ENCODE data around the gene FAM174B.

Gene FAM174B

DNA sequence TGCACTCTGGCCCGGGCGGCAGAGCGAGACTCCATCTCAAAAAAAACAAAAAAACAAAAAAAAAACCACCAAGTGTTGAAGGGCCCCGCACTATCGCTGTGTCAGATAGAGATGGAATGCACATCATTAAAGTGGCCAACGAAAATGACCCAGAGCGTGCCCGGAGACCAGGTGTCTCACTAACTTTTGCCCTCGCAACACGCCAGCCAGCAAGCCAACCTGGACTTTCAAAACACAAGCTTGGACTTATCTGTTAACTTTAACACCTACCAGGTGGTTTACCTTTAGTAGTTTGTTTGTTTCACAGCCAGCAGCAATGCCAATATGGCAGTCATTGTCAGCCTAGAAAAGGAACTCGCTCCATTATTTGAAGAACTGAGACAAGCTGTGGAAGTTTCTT lies 28.6 kb downstream of the FAM174B start:
- Mint-ChIP-seq H3K4me3 (no peak overlapping the region), H3K27me3 (peaks cover 11 to 15% of the 10 kb centered on the region in 2 donors), H3K27ac (no peak overlapping the region), H3K36me3 (no peaks in the 10 kb centered on the region), H3K4me1 (peaks cover 7% of the 10 kb centered on the region in 2 donors), H3K9me3 (peaks cover 0 to 1% of the 10 kb centered on the region in 2 donors)
- DNase-seq (no peak), ATAC-seq (replicated peaks) (no peak)

DNA sequence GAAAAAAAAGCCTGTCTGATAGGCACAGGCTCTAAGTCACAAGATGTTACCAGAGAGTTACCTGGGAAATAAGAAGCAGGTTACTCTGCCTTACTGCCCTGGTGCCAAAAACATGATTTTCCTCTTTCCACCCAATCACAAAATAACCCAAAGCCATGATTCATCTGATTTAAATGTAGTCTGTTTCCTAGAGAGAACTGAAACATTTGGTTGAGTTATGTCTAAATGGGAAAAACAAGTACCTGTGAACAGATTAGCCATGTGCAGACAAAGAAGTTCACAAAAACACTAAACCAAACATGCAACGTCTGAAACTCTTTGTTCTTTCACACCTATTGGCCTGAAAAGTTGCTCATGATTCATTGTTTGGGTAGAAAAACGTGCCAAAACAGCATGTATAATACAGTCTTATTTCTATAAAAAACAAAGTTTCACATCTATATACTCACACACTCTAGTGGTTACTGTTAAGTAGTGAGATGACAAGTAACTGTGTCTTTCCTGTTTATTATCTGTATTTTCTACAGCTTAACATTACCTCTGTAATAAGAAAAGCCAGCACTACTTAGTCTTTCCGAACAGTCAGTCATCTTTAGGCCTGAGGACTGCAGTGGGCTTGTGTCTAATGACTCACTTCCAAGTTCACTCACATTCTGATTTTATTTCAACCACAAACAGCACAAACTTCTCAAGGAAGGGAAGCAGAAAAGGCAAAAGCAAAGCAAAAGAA lies 30.2 kb downstream of the FAM174B start:
- DNase-seq (no peak), ATAC-seq (replicated peaks) (peak; percentile 76 to 82)
- Mint-ChIP-seq H3K27ac (no peak overlapping the region), H3K4me3 (no peak overlapping the region), H3K27me3 (peaks cover 11 to 15% of the 10 kb centered on the region in 2 donors), H3K36me3 (no peaks in the 10 kb centered on the region), H3K9me3 (peaks cover 0 to 1% of the 10 kb centered on the region in 2 donors), H3K4me1 (peaks cover 7% of the 10 kb centered on the region in 2 donors)

DNA sequence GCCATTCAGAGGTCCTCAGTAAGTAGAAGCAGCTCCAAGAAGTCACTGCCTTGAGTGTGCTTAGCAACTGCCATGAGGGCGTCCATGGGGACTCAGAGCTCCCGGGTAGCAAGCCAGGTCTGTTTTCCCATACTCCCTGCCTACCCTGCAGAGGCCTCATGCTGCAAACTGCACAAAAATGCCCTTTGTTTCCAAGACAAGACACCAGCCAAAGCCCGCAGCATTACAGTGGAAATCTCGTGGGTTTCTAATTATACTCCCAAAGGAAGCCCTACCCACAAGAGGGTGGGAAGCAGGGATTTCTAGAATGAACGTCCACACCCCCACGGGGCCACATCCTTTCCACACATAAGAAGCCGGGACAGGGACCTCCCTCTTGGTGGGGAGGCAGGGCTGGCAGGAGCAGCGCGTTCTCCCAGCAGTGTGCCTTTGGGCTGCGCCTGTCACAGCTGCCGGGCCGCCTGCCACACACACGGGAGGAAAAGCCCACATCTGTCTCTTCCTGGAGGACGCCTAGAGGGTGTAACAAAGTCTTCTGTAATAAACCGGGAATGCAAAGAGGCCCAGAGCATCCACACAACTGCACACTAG lies 31.1 kb downstream of the FAM174B start:
- Mint-ChIP-seq H3K9me3 (peaks cover 0 to 1% of the 10 kb centered on the region in 2 donors), H3K4me3 (no peak overlapping the region), H3K27me3 (peaks cover 4 to 7% of the 10 kb centered on the region in 2 donors), H3K4me1 (peaks cover 7% of the 10 kb centered on the region in 2 donors), H3K36me3 (no peaks in the 10 kb centered on the region), H3K27ac (no peak overlapping the region)
- DNase-seq: no peak
- ATAC-seq (replicated peaks): no peak

DNA sequence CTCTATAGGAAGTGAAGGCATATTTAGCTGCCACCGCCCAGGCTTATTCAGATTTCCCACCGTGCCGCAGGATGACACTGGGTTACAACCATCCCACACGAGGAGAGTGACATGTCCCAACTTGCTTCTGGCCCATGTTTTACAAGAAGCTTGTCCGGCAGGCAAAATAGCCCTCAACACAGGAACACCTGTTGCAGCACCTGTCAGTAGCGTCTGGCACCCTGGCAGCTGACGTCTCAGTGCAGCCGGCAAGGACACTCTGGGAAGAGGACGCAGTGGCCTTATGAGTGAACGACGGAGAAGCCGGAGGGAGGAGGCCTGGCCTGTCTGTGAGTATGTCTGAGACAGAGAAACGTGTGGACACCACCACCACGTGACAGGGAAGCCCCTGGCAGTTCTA lies 32.1 kb downstream of the FAM174B start:
- Mint-ChIP-seq H3K27ac (no peak overlapping the region), H3K36me3 (no peaks in the 10 kb centered on the region), H3K4me1 (peaks cover 7% of the 10 kb centered on the region in 2 donors), H3K27me3 (peaks cover 0 to 7% of the 10 kb centered on the region in 2 donors), H3K9me3 (peaks cover 0 to 1% of the 10 kb centered on the region in 2 donors), H3K4me3 (no peak overlapping the region)
- ATAC-seq (replicated peaks): no peak
- no peak for DNase-seq

DNA sequence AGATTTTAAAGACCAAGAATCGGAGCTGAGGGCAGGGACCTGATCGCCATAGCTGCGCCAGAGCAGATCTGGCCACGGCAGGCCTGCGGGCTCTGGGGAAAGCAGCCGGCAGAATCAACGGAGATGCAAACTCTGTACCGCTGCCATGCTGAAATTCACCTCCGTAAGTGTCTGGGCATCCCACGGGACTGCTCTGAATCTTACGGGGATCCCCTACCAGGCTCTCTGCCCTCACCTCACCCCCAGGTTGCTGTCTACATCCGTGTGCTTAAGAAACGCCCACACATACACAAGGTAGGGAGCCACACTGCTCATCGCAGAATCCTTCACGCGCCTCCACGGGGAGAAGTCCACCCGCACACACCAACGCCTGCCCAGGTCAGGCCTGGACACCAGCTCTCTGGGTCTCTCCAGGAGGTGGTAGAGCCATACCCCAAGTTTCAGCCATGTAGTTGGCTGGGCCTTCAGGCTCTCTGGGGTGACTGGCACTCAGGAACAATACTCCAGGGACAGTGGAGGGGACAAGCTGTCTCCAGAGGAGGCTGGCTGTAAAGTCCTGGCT lies 33.5 kb downstream of the FAM174B start:
- peaks cover 0 to 1% of the 10 kb centered on the region in 2 donors for H3K9me3 Mint-ChIP-seq
- DNase-seq (no peak), ATAC-seq (replicated peaks) (no peak)
- no peaks in the 10 kb centered on the region for H3K36me3 Mint-ChIP-seq
- no peak overlapping the region for H3K4me3 Mint-ChIP-seq
- H3K4me1 Mint-ChIP-seq: peaks cover 7% of the 10 kb centered on the region in 2 donors
- peaks cover 0 to 7% of the 10 kb centered on the region in 2 donors for H3K27me3 Mint-ChIP-seq
- no peak overlapping the region for H3K27ac Mint-ChIP-seq

DNA sequence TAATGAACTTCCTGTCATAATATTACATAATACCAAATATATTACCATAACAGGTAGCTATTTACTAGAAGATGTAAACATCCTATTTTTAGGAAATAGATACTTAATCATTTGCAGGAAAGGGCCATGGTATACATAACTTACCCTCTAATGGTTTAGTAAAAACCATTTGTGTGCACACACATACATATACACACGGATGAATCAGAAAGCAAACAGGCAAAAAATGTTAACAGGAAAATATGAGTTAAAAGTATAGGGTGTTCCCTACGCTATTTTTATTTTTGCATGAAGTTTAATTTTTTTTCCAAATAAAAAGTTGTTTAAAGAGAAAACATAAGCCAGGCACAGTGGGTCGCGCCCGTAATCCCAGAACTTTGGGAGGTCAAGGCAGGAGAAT lies 34.6 kb downstream of the FAM174B start:
- H3K4me3 Mint-ChIP-seq: no peak overlapping the region
- H3K9me3 Mint-ChIP-seq: peaks cover 0 to 1% of the 10 kb centered on the region in 2 donors

DNA sequence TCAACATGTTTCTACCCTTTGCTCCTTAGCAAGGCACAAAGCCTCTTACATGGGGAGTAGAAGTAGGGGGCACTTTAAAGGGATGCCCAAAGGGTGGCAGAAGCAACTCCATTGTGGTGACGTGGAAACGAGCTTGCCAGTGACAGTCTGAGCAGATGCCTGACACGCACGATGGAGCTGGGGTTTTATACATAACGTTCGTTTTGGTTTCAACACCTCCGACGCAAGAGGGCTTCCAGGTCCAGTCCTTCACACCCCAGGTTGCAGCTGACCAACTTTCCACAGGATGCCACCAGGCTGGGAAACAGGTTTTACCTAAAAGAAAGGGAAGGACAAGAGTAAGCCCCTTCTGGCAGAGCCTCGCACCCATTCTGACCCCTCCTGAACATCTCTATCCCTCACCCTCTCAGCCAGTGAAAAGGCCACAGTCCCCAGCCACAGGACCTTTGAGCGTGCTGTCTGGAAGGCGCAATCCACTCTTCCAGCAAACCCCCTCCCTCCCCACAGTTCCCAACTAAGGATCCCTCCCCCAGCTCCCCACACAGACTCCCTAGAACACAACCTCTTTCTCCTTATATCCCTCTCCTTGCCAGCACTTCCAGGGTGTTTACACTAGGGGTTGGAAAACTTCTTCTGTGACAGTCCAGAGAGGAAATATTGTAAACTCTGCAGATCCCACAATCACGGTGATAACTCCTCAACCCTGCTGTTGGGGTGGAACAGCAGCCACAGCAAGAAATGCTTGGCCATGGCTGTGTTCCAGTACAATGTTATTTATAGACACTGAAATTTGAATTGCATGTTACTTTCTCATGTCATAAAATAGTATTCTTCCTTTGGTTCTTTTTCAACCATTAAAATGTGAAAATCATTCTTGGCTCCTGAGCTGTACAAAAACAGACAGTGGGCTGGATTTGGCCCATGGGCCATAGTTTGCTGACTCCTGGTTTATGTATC lies 36.2 kb downstream of the FAM174B start:
- Mint-ChIP-seq H3K27ac (peak overlapping the region; percentile 25), H3K36me3 (no peaks in the 10 kb centered on the region), H3K4me1 (peaks cover 0 to 2% of the 10 kb centered on the region in 2 donors), H3K4me3 (no peak overlapping the region), H3K9me3 (peaks cover 0 to 1% of the 10 kb centered on the region in 2 donors), H3K27me3 (peaks cover 0 to 7% of the 10 kb centered on the region in 2 donors)
- ATAC-seq (replicated peaks): no peak
- no peak for DNase-seq

More for the DNA sequence above, 34.6 kb downstream of the FAM174B start:
- Mint-ChIP-seq H3K27me3 (peaks cover 0 to 7% of the 10 kb centered on the region in 2 donors), H3K4me1 (peaks cover 7% of the 10 kb centered on the region in 2 donors), H3K36me3 (no peaks in the 10 kb centered on the region), H3K27ac (no peak overlapping the region)
- DNase-seq (no peak), ATAC-seq (replicated peaks) (no peak)

DNA sequence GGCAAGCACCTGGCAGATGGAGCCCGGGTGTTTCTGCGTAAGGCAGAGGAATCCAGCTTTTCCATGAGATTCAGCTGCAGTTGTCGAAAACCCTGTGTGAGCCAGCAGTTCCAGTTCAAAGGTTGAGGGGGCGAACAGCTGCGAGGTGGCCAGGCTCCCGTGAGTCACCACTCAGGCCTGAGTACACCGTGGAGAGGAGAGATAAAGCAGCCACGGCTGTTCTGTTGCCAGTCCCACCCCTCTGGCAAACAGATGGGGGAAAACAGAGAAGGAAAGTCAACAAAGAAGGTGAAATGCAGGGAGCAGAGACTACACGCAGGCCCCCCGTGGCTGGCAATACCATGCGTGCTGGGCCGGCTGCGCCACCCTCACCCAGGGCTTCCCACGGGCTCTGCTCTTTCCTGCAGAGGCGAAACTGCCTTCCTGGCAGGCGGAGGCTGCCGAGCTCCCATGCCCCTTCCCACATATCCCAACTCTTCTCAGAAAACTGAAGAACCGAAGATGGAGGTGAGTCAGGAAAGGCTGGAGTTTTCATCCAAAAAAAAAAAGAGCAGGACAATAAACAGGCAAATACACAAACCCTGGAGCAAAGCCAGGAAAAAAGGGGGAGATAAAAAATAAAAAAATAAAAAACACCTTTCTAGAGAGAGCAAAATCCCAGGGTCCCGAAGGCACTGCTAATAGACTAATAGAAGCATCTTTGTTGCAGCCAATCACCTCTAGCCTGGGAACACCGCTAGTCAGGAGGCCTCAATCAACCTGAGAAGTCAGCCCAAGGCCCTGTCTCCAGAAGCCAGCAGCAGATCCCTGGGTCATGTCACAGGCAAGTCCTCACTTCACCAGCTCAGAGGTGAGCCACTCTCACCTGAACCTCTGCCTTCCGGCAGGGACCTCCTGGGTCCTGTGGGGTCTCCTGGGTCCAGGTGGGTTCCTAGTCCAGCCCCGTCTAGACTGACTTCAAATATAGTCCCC lies 37.7 kb downstream of the FAM174B start:
- H3K27ac Mint-ChIP-seq: no peak overlapping the region
- H3K27me3 Mint-ChIP-seq: no peaks in the 10 kb centered on the region
- ATAC-seq (replicated peaks): no peak
- no peaks in the 10 kb centered on the region for H3K36me3 Mint-ChIP-seq
- no peak for DNase-seq
- H3K4me3 Mint-ChIP-seq: no peak overlapping the region
- peaks cover 0 to 1% of the 10 kb centered on the region in 2 donors for H3K9me3 Mint-ChIP-seq
- H3K4me1 Mint-ChIP-seq: peaks cover 0 to 2% of the 10 kb centered on the region in 2 donors

DNA sequence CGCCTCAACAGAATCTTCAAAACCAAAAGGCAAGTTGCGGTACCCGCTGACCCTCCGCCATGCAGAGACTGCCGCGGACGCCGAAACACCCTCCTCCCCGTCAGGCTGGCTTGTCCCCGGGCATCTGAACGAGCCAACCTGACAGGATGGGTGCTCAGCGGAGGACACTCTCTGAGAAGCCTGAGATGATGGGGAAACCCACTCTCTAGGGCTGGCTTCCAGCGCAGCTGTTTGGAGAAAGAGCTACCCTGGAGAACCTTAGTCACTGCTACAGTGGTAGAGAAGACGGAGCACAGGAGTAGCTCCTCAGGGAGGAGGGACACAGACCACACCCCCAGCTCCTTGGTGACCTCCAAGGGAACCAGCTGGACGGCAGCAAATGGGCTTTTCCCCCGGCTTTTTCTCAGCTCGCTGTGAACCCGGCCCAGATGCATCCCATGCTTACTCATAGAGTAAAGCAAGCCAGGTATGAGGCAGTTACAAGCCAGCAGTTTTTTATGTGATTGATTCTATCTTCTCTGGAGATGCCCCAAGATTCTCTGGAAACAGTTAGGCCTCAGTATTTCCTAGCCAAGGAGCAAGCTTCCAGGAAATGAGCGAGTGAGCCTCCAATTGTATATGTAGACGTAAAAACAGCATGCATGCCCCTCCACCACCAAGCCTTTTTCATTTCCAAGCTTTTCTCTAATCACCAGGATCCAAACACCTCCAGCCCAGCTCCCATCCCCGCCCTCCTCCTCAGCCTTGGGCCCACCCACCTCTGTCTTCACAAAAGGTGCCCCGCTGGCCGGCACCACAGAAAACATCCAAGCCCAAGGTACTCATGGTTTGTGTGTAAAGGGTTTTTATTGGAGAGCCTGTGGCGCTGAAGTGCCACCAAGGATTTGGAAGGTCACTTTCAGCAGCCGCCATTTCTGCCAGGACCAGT lies 38.7 kb downstream of the FAM174B start:
- Mint-ChIP-seq H3K9me3 (no peaks in the 10 kb centered on the region), H3K4me1 (no peaks in the 10 kb centered on the region), H3K27me3 (no peaks in the 10 kb centered on the region), H3K4me3 (no peak overlapping the region), H3K27ac (no peak overlapping the region), H3K36me3 (no peaks in the 10 kb centered on the region)
- DNase-seq (no peak), ATAC-seq (replicated peaks) (no peak)

DNA sequence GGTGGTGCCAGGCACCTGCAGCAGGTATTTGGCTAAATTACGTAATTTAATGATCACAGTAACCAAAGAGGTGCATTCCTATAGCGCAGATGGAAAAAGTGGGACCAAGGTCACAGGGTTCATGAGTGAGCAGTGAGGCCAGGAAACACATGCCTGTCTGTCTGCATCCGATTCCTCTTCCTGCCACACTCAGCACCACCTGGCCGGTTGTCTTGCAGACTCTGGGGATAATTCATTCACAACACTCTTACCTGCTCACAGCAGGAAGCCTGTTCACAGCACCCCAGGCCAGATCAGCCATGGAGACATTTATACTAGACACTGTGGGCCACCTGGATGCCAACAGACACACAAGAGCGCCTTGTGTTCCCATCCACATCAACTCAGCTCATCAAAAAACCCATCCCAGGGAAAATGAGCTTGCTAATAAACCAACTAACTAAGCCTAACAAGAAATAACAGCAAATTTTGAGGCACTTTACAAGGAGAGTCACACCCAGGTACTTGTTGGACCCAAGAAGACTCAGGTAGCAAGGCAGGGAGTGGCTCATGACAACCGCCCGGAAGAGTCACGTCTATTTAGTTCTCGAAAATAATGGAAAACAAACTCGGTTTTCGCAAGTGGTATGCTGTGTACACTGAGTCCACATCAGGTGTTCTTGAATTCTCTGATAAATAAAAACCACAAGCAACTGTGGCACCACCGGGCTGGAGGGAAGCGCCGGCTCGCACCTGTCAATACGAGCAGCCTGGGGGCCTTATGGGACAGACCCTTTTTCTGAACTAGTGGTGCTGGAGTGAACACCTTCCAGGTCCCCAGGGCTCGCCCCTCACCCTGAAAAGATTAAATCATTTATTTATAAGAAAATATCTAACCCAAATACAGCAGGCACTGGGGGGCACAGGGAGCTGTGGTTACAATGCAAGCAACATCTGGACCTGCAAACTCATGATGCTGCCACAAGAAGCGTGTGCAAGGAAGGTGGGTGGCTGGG lies 40.5 kb downstream of the FAM174B start:
- H3K4me1 Mint-ChIP-seq: no peaks in the 10 kb centered on the region
- no peaks in the 10 kb centered on the region for H3K36me3 Mint-ChIP-seq
- no peaks in the 10 kb centered on the region for H3K27me3 Mint-ChIP-seq
- DNase-seq (no peak), ATAC-seq (replicated peaks) (no peak)
- H3K27ac Mint-ChIP-seq: no peak overlapping the region
- no peak overlapping the region for H3K4me3 Mint-ChIP-seq
- no peaks in the 10 kb centered on the region for H3K9me3 Mint-ChIP-seq

DNA sequence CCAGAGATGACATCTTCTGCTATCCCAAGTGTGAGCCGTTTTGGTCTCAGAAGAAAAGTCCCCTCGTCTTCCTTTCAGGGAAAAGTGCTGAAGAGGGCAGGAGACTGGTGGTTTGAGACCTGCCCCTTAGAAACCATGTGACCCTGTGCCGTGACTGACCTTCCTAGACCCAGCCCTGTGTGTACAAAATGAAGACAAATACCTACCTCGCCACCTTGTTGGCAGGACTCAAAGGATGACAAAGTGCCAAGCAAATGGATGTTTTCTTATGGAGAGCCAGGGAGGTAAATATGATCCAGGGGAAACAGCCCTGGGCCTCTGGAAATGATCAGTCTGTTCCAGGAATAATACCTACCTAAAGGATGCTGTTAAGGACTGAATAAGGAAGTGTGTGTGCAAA lies 41.3 kb downstream of the FAM174B start:
- no peaks in the 10 kb centered on the region for H3K36me3 Mint-ChIP-seq
- no peak overlapping the region for H3K4me3 Mint-ChIP-seq
- no peak for DNase-seq
- no peaks in the 10 kb centered on the region for H3K4me1 Mint-ChIP-seq
- ATAC-seq (replicated peaks): no peak
- H3K9me3 Mint-ChIP-seq: no peaks in the 10 kb centered on the region
- no peak overlapping the region for H3K27ac Mint-ChIP-seq
- no peaks in the 10 kb centered on the region for H3K27me3 Mint-ChIP-seq

DNA sequence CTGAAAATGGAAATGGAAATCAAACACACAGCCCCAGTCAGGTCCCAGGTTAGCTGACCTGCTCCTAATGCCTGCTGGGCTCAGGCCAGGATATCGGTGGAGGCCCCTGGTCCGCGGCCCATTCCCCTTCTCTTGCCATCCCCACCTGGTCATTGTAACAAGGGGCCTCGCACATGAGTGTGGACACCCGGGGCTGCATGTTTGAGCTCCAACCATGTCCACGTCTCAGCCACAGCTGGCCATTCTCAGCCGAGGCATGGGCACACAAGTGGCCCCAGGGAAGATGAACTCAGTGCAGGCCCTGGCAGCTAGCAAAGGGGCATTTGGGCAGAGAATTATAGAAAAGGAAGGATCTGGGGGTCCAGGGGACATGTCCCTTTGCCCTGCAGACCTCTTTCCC lies 41.7 kb downstream of the FAM174B start:
- no peaks in the 10 kb centered on the region for H3K36me3 Mint-ChIP-seq
- H3K4me3 Mint-ChIP-seq: no peak overlapping the region
- ATAC-seq (replicated peaks) (no peak), DNase-seq (no peak)
- no peaks in the 10 kb centered on the region for H3K27me3 Mint-ChIP-seq
- no peak overlapping the region for H3K27ac Mint-ChIP-seq
- H3K9me3 Mint-ChIP-seq: no peaks in the 10 kb centered on the region
- H3K4me1 Mint-ChIP-seq: no peaks in the 10 kb centered on the region

Data from stimulated activated naive B cell treated with anti-CD40 and anti-IgM and Interleukin-4, amounts not matched to agents 10 μg/mL and 1 μg/mL and 100 μg/mL, for 72 hours (primary cell).